CD14-positive monocyte (primary cell): Measurements from ENCODE around the gene TTC31. TPM values are rescaled to one million over a fixed set of nuclear protein-coding genes. Genes with fewer than 3 reads are reported as not detected.

Experiments used
- DNase-seq, 3 donors: peaks; one replicate each; pipeline ENCODE4 v3.0.0-alpha.2; 2011 to 2022
- H2AFZ ChIP-seq: 2 replicates; pipeline ENCODE4 v1.6.0; 2012; ENCODE audit warnings: mild to moderate bottlenecking, low read depth, low read length, inconsistent platforms; ENCODE audit not compliant: insufficient read depth, poor library complexity, severe bottlenecking
- H3K27ac ChIP-seq, 2 donors: 1 replicate in 1 of 2; 2 replicates in 1 of 2; pipeline ENCODE4 v1.5.1; 2012 to 2013; ENCODE audit warnings: low read length in 2 of 2, control low read depth in 1 of 2, inconsistent platforms in 1 of 2, low read depth in 1 of 2, mild to moderate bottlenecking in 1 of 2
- H3K27me3 ChIP-seq, 2 donors: one replicate each; pipeline versions ENCODE4 v1.6.0 to v1.6.1; 2011 to 2013; ENCODE audit warnings: low read length in 2 of 2; ENCODE audit not compliant: control insufficient read depth in 2 of 2, insufficient read depth in 2 of 2
- H3K36me3 ChIP-seq, 2 donors: replicated peaks in 1 of 2; 1 replicate in 1 of 2; 2 replicates in 1 of 2; pipeline versions ENCODE4 v1.5.1 to v1.6.1; 2012 to 2013; ENCODE audit warnings: low read length in 2 of 2, control low read depth in 1 of 2, inconsistent platforms in 1 of 2, mild to moderate bottlenecking in 1 of 2; ENCODE audit not compliant: insufficient read depth in 2 of 2, control insufficient read depth in 1 of 2
- H3K4me1 ChIP-seq, 2 donors: 1 replicate in 1 of 2; 2 replicates in 1 of 2; pipeline versions ENCODE4 v1.5.1 to v1.6.1; 2012 to 2013; ENCODE audit warnings: low read length in 2 of 2, control low read depth in 1 of 2, inconsistent platforms in 1 of 2, mild to moderate bottlenecking in 1 of 2, moderate library complexity in 1 of 2; ENCODE audit not compliant: insufficient read depth in 2 of 2, control insufficient read depth in 1 of 2
- H3K4me2 ChIP-seq: replicated peaks from 2 replicates; pipeline ENCODE3; 2012; ENCODE audit warnings: low read length, moderate library complexity, mild to moderate bottlenecking; ENCODE audit not compliant: poor library complexity, severe bottlenecking; ENCODE audit errors: extremely low read depth
- H3K4me3 ChIP-seq, 3 experiments: fragments of 200-600 bp in 1 of 3; sonication (generic) in 1 of 3; replicated peaks in 1 of 3; 1 replicate in 2 of 3; 2 replicates in 1 of 3; pipeline ENCODE4 v1.5.1; 2011 to 2013; ENCODE audit warnings: low read length in 3 of 3, mild to moderate bottlenecking in 3 of 3, control low read depth in 2 of 3, low read depth in 2 of 3, inconsistent platforms in 1 of 3, moderate library complexity in 1 of 3
- H3K79me2 ChIP-seq: 2 replicates; pipeline ENCODE4 v1.6.0; 2012; ENCODE audit warnings: mild to moderate bottlenecking, control low read depth, inconsistent platforms, low read length, moderate library complexity; ENCODE audit not compliant: insufficient read depth
- H3K9ac ChIP-seq: 2 replicates; pipeline ENCODE4 v1.6.0; 2017; ENCODE audit warnings: low read length, mild to moderate bottlenecking; ENCODE audit not compliant: insufficient read depth, poor library complexity, severe bottlenecking
- H3K9me3 ChIP-seq, 2 donors: replicated peaks in 1 of 2; 1 replicate in 1 of 2; 2 replicates in 1 of 2; pipeline versions ENCODE4 v1.5.1 to v1.6.1; 2012 to 2013; ENCODE audit warnings: low read length in 2 of 2, control low read depth in 1 of 2; ENCODE audit not compliant: control insufficient read depth in 1 of 2, insufficient read depth in 1 of 2
- H4K20me1 ChIP-seq: 2 replicates; pipeline ENCODE4 v1.6.0; 2012; ENCODE audit warnings: mild to moderate bottlenecking, low read length, control low read depth, moderate library complexity; ENCODE audit not compliant: insufficient read depth
- H3K27ac Mint-ChIP-seq, 7 donors: one replicate each; pipeline ENCODE4 v1.8.0; 2020; ENCODE audit warnings: mild to moderate bottlenecking in 7 of 7, mixed read lengths in 7 of 7, moderate library complexity in 6 of 7, inconsistent platforms in 2 of 7
- H3K27me3 Mint-ChIP-seq, 3 donors: one replicate each; pipeline ENCODE4 v1.8.0; 2021 to 2022; ENCODE audit warnings: low read depth in 3 of 3, mild to moderate bottlenecking in 3 of 3, mixed read lengths in 3 of 3, moderate library complexity in 3 of 3, inconsistent platforms in 1 of 3
- H3K36me3 Mint-ChIP-seq, 2 donors: one replicate each; pipeline ENCODE4 v1.8.0; 2020; ENCODE audit warnings: mixed read lengths in 2 of 2, inconsistent platforms in 1 of 2, mild to moderate bottlenecking in 1 of 2
- H3K4me1 Mint-ChIP-seq: one replicate; pipeline ENCODE4 v1.8.0; 2020; ENCODE audit warnings: mild to moderate bottlenecking, mixed read lengths
- H3K4me3 Mint-ChIP-seq, 2 donors: one replicate each; pipeline ENCODE4 v1.8.0; 2020; ENCODE audit warnings: mild to moderate bottlenecking in 2 of 2, mixed read lengths in 2 of 2, moderate library complexity in 1 of 2
- H3K9me3 Mint-ChIP-seq, 7 donors: one replicate each; pipeline ENCODE4 v1.8.0; 2020 to 2022; ENCODE audit warnings: mixed read lengths in 7 of 7, mild to moderate bottlenecking in 6 of 7, moderate library complexity in 6 of 7, inconsistent platforms in 2 of 7
- CTCF ChIP-seq: fragments of 200-600 bp; IDR thresholded peaks from one replicate; pipeline ENCODE4 v1.8.0; 2022; ENCODE audit warnings: antibody characterized with exemption, mild to moderate bottlenecking
- WGBS: methylation state at CpG from one replicate; pipeline ENCODE4 v1.1.5; 2013; ENCODE audit warnings: missing lambda C conversion rate; ENCODE audit not compliant: insufficient coverage; 5-methylcytosine and 5-hydroxymethylcytosine counted together
- intact Hi-C, 2 donors: fragments of 100-400 bp; cut with micrococcal nuclease; formaldehyde crosslinking; loops; one replicate each; pipeline versions ENCODE4 v1.15.0 to v1.15.1; 2023
- polyA plus RNA-seq, 3 donors: library from polyadenylated mRNA; depleted of rRNA in 1 of 3; unstranded in 2 of 3; stranded (reverse) in 1 of 3; fragments of 300-500 nt in 2 of 3; fragments of >200 nt in 1 of 3; fragmentation: Illumina TruSeq in 2 of 3; gene quantifications; 1 replicate in 2 of 3; 2 replicates in 1 of 3; pipeline ENCODE4 v1.2.3, GENCODE V29; 2012 to 2021

TTC31 gene
- polyA plus RNA-seq, 3 donors = 19.6 to 46.5 (median 21.3) TPM

GRCh38 chr2:74440378-74441169 is 42.3 kb upstream of the TTC31 start:
- Histone ChIP-seq H3K4me2 (peak overlapping the region; percentile 75), H3K79me2 (no peaks in the 10 kb centered on the region), H4K20me1 (no peaks in the 10 kb centered on the region), H3K27ac (no peak overlapping the region), H3K4me3 (peak overlapping the region in 2 of 3 experiments; percentile 13 to 69), H2AFZ (peak overlapping the region; percentile 79), H3K4me1 (peaks cover 32 to 33% of the 10 kb centered on the region in 2 donors), H3K27me3 (peaks cover 28 to 57% of the 10 kb centered on the region in 2 donors), H3K36me3 (no peaks in the 10 kb centered on the region), H3K9ac (peak overlapping the region; percentile 29), H3K9me3 (peaks cover 0 to 19% of the 10 kb centered on the region in 2 donors)
- peaks cover 40 to 64% (median 51%) of the 10 kb centered on the region in 3 donors for H3K27me3 Mint-ChIP-seq
- H3K4me3 Mint-ChIP-seq = peak overlapping the region; percentile 69 to 92
- H3K36me3 Mint-ChIP-seq = peaks cover 4 to 5% of the 10 kb centered on the region in 2 donors
- TF ChIP-seq CTCF = no peak
- no peak overlapping the region for H3K27ac Mint-ChIP-seq
- intact Hi-C loops = no loop called here
- 28% methylated on average over 36 of the region's 45 CpGs for WGBS
- peaks cover 0 to 9% (median 6%) of the 10 kb centered on the region in 7 donors for H3K9me3 Mint-ChIP-seq
- DNase-seq = peak; percentile 26 to 49 (median 37)
- H3K4me1 Mint-ChIP-seq = peaks cover 36% of the 10 kb centered on the region

GRCh38 chr2:74441170-74441689 is 41.7 kb upstream of the TTC31 start:
- Histone ChIP-seq H3K9ac (no peak overlapping the region), H3K9me3 (peaks cover 0 to 19% of the 10 kb centered on the region in 2 donors), H2AFZ (peak overlapping the region; percentile 79), H3K4me1 (peaks cover 32 to 33% of the 10 kb centered on the region in 2 donors), H3K36me3 (no peaks in the 10 kb centered on the region), H4K20me1 (no peaks in the 10 kb centered on the region), H3K4me3 (peak overlapping the region in 1 of 3 experiments; percentile 69), H3K79me2 (no peaks in the 10 kb centered on the region), H3K27me3 (peaks cover 28 to 59% of the 10 kb centered on the region in 2 donors), H3K27ac (no peak overlapping the region), H3K4me2 (peak overlapping the region; percentile 75)
- 49% methylated on average over 33 of the region's 33 CpGs for WGBS
- no peak for DNase-seq
- Mint-ChIP-seq H3K36me3 (peaks cover 4 to 5% of the 10 kb centered on the region in 2 donors), H3K27ac (no peak overlapping the region), H3K9me3 (peaks cover 0 to 9% (median 6%) of the 10 kb centered on the region in 7 donors), H3K4me1 (peaks cover 36% of the 10 kb centered on the region), H3K27me3 (peaks cover 39 to 65% (median 51%) of the 10 kb centered on the region in 3 donors), H3K4me3 (peak overlapping the region; percentile 69 to 92)
- no peak for TF ChIP-seq CTCF
- intact Hi-C loops = no loop called here
